Progenitor cell of endocrine pancreas (in vitro differentiated cells): ENCODE data around the gene ORMDL3. TPM values are rescaled to one million over a fixed set of nuclear protein-coding genes. Genes with fewer than 3 reads are reported as not detected.

Source experiments
- DNase-seq: peaks from one replicate; pipeline ENCODE4 v3.0.0; 2021; ENCODE audit warnings: low spot score; ENCODE audit not compliant: unreplicated experiment
- H3K27ac Mint-ChIP-seq: 2 replicates; pipeline ENCODE4 v1.8.0; 2021; ENCODE audit warnings: mild to moderate bottlenecking, moderate library complexity, mixed read lengths
- H3K27me3 Mint-ChIP-seq: 2 replicates; pipeline ENCODE4 v1.8.0; 2021; ENCODE audit warnings: mixed read lengths
- H3K36me3 Mint-ChIP-seq: 2 replicates; pipeline ENCODE4 v1.8.0; 2022; ENCODE audit warnings: mixed read lengths; ENCODE audit not compliant: insufficient read depth
- H3K4me1 Mint-ChIP-seq: 2 replicates; pipeline ENCODE4 v1.8.0; 2021; ENCODE audit warnings: low read depth, mixed read lengths
- H3K4me3 Mint-ChIP-seq: 2 replicates; pipeline ENCODE4 v1.8.0; 2021; ENCODE audit warnings: low read depth, mild to moderate bottlenecking, moderate library complexity, mixed read lengths
- H3K9me3 Mint-ChIP-seq: 2 replicates; pipeline ENCODE4 v1.8.0; 2021; ENCODE audit warnings: low read depth, mixed read lengths
- total RNA-seq: library from RNA; stranded (reverse); gene quantifications from 2 replicates; pipeline ENCODE4 v1.2.1, GENCODE V29; 2021
- TF ChIP-seq, protein P1 (sequence below): fragments of 200-600 bp; sonication (generic); IDR thresholded peaks from one replicate; pipeline ENCODE4 v1.5.0; 2021; ENCODE audit warnings: antibody characterized with exemption, mild to moderate bottlenecking; ENCODE audit not compliant: unreplicated experiment

Gene ORMDL3
- total RNA-seq, 1 donor from 2014 or later: 87.6 TPM

DNA sequence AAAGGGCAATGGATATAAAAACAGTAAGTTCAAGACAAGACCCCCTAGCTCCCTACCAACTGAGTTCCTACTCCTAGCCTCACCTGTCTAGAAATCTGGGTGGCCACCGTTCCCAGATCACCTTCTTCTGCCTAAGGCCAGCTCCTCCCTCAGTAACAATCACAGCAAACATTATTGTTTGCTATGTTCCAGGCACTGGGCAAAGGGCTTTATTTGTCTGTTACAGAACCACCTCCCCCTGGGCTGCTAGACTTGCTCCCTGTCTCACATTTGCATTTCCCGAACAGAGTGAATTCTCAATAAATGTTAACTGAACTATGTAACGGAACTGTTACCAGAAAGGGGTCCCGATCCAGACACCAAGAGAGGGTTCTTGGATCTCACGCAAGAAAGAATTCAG lies 6.9 kb upstream of the ORMDL3 start:
- no peak for DNase-seq
- H3K4me1 Mint-ChIP-seq: peaks cover 5% of the 10 kb centered on the region
- H3K4me3 Mint-ChIP-seq: no peak overlapping the region
- H3K27ac Mint-ChIP-seq: no peak overlapping the region
- TF ChIP-seq, protein P1, sequence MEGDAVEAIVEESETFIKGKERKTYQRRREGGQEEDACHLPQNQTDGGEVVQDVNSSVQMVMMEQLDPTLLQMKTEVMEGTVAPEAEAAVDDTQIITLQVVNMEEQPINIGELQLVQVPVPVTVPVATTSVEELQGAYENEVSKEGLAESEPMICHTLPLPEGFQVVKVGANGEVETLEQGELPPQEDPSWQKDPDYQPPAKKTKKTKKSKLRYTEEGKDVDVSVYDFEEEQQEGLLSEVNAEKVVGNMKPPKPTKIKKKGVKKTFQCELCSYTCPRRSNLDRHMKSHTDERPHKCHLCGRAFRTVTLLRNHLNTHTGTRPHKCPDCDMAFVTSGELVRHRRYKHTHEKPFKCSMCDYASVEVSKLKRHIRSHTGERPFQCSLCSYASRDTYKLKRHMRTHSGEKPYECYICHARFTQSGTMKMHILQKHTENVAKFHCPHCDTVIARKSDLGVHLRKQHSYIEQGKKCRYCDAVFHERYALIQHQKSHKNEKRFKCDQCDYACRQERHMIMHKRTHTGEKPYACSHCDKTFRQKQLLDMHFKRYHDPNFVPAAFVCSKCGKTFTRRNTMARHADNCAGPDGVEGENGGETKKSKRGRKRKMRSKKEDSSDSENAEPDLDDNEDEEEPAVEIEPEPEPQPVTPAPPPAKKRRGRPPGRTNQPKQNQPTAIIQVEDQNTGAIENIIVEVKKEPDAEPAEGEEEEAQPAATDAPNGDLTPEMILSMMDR: no peak
- H3K27me3 Mint-ChIP-seq: no peaks in the 10 kb centered on the region
- no peaks in the 10 kb centered on the region for H3K36me3 Mint-ChIP-seq
- H3K9me3 Mint-ChIP-seq: no peaks in the 10 kb centered on the region

DNA sequence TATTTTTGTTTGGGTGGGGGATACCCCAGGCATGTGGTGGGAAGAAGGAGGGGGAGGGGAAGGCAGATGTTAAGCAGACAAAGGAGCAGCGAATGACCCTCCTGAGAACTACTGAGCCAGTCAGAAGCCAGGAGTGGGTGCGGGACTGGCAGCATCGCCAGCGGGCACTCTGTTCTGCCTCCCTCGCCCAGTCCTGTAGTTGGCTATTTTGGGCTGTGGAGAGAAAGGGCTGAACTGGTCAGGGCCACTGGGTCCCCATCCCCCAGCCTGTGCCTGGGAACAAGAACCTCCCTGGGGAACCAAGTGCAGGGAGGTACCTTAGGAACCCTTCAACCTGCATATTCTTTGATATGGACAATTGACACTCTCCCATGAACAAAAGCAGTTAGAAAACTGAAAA lies 6.5 kb upstream of the ORMDL3 start:
- no peaks in the 10 kb centered on the region for H3K9me3 Mint-ChIP-seq
- no peak for DNase-seq
- no peak overlapping the region for H3K27ac Mint-ChIP-seq
- peaks cover 5% of the 10 kb centered on the region for H3K4me1 Mint-ChIP-seq
- TF ChIP-seq, protein P1: no peak
- H3K4me3 Mint-ChIP-seq: no peak overlapping the region
- H3K27me3 Mint-ChIP-seq: no peaks in the 10 kb centered on the region
- H3K36me3 Mint-ChIP-seq: no peaks in the 10 kb centered on the region

DNA sequence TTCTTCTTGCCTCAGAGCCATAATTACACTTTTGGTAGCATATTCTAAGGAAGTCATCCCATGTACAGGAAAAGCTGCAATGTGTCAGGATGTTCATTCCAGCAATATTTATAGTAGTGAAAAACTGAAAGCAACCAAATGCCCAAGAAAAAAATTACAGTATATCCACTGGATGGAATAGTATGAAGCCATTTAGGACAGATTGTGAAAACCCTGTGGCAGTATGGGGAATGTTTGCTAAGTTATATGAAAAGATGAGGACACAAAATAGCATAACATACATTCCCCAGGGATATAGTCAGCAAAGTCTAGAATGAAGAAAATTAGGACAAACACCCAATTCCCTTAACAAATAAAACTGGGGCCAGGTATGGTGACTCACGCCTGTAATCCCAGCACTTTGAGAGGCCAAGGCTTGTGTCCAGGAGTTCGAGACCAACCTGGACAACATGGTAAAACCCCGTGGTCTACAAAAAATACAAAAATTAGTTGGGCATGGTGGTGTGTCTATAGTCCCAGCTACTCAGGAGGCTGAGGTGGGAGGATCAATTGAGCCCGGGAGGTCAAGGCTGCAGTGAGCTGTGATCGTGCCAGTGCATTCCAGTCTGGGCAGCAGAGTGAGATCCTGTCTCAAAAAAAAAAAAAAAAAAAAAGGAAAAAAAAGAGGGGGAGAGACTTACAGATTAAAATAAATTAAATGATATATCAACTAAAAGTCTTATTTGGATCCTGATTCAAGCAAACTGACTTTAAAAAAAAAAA lies 2.4 kb upstream of the ORMDL3 start:
- H3K9me3 Mint-ChIP-seq: no peaks in the 10 kb centered on the region
- H3K27ac Mint-ChIP-seq: no peak overlapping the region
- TF ChIP-seq, protein P1: no peak
- H3K27me3 Mint-ChIP-seq: no peaks in the 10 kb centered on the region
- no peak for DNase-seq
- no peaks in the 10 kb centered on the region for H3K36me3 Mint-ChIP-seq
- peaks cover 35% of the 10 kb centered on the region for H3K4me1 Mint-ChIP-seq
- H3K4me3 Mint-ChIP-seq: no peak overlapping the region

DNA sequence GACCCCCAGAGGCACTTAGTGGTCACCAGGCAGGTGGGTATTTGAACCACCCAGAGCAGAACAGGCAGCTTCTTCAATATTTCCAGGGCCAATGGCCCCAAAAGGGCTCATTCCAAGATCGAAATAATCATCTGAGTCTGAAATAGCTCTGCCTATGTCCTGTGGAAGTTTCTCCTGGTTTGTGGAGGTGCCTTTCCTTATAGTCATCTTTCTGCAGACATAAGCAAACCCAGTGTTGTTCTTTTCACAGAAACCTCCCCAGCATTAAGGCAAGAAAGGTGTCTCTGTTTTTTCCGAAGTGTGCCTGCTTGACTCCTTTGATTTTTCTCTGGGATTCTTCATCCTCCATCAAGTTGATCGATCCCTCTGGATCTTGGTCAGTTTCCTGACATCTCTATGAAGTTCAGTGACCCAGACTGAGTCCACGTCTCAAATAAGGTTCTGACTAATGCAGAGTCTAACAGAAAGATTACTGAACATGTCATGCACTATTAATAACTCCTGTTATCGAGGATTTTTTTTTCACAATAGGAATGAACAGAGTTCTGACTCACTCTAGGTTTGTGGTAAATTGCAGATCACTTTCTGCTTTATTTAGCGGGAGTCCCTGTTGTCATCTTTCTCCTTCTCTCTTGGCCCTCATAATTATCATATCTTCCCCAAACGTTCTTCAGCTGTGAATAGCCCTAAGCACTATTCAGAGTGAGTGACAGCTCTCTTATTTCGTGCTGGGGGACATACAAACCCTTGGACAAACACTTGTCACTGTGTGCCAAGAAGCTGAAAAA lies 1.7 kb upstream of the ORMDL3 start:
- Mint-ChIP-seq H3K9me3 (no peaks in the 10 kb centered on the region), H3K27me3 (no peaks in the 10 kb centered on the region), H3K27ac (no peak overlapping the region), H3K4me3 (no peak overlapping the region), H3K4me1 (peaks cover 37% of the 10 kb centered on the region), H3K36me3 (no peaks in the 10 kb centered on the region)
- TF ChIP-seq, protein P1: no peak
- no peak for DNase-seq

DNA sequence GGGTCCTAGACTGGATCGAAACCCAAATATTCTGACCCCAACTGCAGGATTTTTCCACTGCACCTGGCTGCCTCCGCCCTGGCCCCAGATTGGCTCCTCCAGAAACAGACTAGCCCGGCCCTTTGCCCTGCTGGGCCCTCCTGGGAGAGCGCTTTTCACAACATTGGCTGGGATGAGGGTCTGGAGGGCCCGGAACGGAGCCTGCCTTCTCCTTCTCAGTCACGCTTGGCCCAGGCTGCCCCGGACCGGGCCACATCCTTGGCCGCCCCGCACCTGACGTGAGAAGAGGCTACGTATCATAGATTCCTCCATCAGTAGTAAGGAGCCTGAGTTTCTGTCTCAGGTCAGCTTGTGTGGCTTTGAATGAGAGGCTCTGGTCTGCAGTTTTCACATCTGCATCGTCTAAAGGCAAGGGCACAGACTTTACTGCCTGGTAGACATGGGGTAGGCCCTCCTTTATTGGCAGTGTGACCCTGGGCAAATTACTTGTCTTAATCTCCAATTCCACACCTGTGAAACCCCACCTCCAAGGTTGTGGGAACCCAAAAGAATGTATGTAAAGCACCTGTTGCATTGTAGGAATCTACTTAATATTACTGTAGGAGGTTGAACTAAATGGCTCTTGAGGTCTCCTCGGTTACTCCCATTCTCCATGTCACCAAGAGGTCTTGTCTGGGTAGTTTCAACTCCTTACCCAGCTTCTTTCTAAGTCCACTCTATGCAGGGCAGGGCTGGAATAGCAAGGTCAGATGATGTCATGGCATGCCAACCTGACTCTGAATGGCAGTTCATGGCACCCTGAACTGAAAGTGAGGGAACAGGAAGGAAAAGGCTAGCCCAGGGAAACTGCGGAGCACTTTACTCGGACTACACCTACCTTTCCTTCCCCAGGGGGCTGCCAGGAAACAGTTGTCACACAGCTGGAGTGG lies 792 bp upstream of the ORMDL3 start:
- TF ChIP-seq, protein P1: no peak
- Mint-ChIP-seq H3K27me3 (no peaks in the 10 kb centered on the region), H3K4me1 (peaks cover 38% of the 10 kb centered on the region), H3K4me3 (peak overlapping the region; percentile 80), H3K9me3 (no peaks in the 10 kb centered on the region), H3K36me3 (peaks cover 2% of the 10 kb centered on the region), H3K27ac (peak overlapping the region; percentile 95)
- DNase-seq: peak; percentile 50
